Ishikawa (cell line): ENCODE results near the gene ZNF367.

Experiments
- CEBPB ChIP-seq: IDR thresholded peaks from 2 replicates; pipeline ENCODE4 v1.6.1; 2012
- CREB1 ChIP-seq: IDR thresholded peaks from 2 replicates; pipeline ENCODE4 v1.6.1; 2012; ENCODE audit warnings: low read depth
- EGR1 ChIP-seq: IDR thresholded peaks from 2 replicates; pipeline ENCODE4 v1.6.1; 2012
- EP300 ChIP-seq: IDR thresholded peaks from 2 replicates; pipeline ENCODE4 v1.6.1; 2012; ENCODE audit warnings: borderline replicate concordance
- FOXM1 ChIP-seq: IDR thresholded peaks from 2 replicates; pipeline ENCODE4 v1.6.1; 2012; ENCODE audit warnings: low read depth, borderline replicate concordance
- MAX ChIP-seq: IDR thresholded peaks from 2 replicates; pipeline ENCODE4 v1.6.1; 2012
- NFIC ChIP-seq: IDR thresholded peaks from 2 replicates; pipeline ENCODE4 v1.6.1; 2012
- RAD21 ChIP-seq: IDR thresholded peaks from 2 replicates; pipeline ENCODE4 v1.6.1; 2012; ENCODE audit warnings: low read depth
- REST ChIP-seq: IDR thresholded peaks from 2 replicates; pipeline ENCODE4 v1.6.1; 2012; ENCODE audit warnings: low read depth, mild to moderate bottlenecking
- TAF1 ChIP-seq: IDR thresholded peaks from 2 replicates; pipeline ENCODE4 v1.6.1; 2012; ENCODE audit warnings: low read depth, mild to moderate bottlenecking
- TCF12 ChIP-seq: IDR thresholded peaks from 2 replicates; pipeline ENCODE4 v1.6.1; 2012; ENCODE audit warnings: low read depth
- TEAD4 ChIP-seq: IDR thresholded peaks from 2 replicates; pipeline ENCODE4 v1.6.1; 2012
- USF1 ChIP-seq: IDR thresholded peaks from 2 replicates; pipeline ENCODE4 v1.6.1; 2012
- YY1 ChIP-seq: IDR thresholded peaks from 2 replicates; pipeline ENCODE4 v1.6.1; 2012; ENCODE audit warnings: low read depth

- no peak for TF ChIP-seq USF1
- no peak for TF ChIP-seq RAD21
- TF ChIP-seq CREB1 = no peak
- no peak for TF ChIP-seq FOXM1
- TF ChIP-seq EGR1 = no peak
- no peak for TF ChIP-seq REST
- TF ChIP-seq EP300 = no peak
- TF ChIP-seq MAX = no peak
- no peak for TF ChIP-seq TAF1
- TF ChIP-seq TCF12 = no peak
- no peak for TF ChIP-seq YY1
- TF ChIP-seq CEBPB = no peak
- no peak for TF ChIP-seq TEAD4
- no peak for TF ChIP-seq NFIC
Measured at GRCh38 chr9:96442491-96442890, 24.3 kb upstream of the ZNF367 start.
